NCI-H1092 (cell line): ENCODE data around the gene DIABLO.
"Not testable (repeated sequence)": the region's sequence is repeated elsewhere in the genome, so short reads cannot be mapped to it uniquely, and the experiment has no call there.

ENCODE experiments used
- DNase-seq: peaks from one replicate; lab custom pipeline; 2025; lab: John Stamatoyannopoulos, UW

Gene DIABLO

GRCh38 chr12:122208073-122208820, 17.6 kb downstream of the DIABLO start:
- no peak for DNase-seq

DNA sequence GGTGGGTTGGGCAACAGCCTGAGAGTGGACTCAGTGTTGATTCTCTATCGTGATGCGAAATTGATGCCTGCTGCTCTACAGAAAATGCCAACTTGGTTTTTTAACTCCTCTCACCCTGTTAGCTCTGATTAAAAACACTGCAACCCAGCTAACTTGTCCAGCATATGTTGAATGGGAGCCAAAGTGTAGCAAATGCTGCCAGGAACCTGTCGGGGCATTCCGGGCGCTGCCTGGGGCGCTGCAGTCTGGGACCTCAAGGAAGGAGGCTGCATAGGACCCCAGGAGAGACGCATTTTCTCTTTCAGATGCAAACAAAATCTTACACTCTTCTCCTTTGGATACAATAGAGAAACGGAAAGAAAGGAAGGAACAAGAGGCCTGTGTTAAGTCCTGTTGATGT, 18.5 kb downstream of the DIABLO start:
- no peak for DNase-seq

- DNase-seq: no peak
These were observed 18.9 kb downstream of the DIABLO start for GRCh38 chr12:122206976-122207375.

DNA sequence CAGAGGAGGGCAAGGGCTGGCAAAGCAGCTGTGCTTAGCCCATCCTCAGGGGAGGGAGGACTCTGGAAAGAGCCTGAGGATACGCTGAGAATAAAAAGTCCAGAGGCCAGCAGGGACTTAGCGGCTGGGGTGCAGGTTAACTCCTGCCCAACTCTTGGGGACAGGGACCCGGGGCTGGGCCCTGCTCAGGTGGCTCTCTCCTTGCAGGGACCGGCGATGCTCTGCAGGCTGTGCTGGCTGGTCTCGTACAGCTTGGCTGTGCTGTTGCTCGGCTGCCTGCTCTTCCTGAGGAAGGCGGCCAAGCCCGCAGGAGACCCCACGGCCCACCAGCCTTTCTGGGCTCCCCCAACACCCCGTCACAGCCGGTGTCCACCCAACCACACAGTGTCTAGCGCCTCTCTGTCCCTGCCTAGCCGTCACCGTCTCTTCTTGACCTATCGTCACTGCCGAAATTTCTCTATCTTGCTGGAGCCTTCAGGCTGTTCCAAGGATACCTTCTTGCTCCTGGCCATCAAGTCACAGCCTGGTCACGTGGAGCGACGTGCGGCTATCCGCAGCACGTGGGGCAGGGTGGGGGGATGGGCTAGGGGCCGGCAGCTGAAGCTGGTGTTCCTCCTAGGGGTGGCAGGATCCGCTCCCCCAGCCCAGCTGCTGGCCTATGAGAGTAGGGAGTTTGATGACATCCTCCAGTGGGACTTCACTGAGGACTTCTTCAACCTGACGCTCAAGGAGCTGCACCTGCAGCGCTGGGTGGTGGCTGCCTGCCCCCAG, 19.6 kb downstream of the DIABLO start:
- DNase-seq: no peak

- no peak for DNase-seq
These were observed 20.6 kb downstream of the DIABLO start for GRCh38 chr12:122205053-122205925.

GRCh38 chr12:122204167-122205052, 21.4 kb downstream of the DIABLO start:
- DNase-seq: no peak

DNA sequence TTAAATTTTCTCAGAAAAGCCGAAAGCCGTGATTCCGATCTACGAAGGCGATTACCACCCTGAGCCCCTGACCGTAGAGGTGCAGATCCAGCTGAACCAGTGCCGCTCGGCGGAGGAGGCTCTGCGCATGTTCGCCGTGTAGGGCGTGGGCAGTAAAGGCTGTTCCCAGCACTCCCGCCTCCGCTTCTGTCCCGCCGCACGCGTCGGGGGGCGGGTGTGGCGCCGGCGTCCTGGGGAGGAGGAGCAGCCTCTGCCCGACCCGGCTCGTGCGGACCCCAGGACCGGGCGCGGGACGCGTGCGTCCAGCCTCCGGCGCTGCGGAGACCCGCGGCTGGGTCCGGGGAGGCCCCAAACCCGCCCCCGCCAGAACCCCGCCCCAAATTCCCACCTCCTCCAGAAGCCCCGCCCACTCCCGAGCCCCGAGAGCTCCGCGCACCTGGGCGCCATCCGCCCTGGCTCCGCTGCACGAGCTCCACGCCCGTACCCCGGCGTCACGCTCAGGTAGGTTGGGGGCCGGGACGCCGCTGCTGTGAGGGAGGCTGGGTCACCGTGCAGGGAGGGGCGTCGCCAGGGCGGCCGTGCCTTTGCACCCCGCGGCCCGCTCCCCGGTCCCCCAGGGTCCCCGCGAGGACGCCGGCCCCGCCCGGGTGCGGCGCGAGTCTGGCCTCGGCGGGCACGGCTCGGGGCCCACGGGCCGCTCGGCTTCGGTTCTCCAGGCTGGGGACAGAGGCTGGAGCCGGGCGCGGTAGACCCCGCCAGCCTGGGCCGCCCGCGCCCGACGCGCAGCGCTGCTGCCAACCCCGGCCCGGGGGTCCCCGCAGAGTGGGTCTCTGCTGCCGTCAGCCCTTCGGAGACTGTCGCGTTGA, 22.3 kb downstream of the DIABLO start, which contains the start of gene B3GNT4:
TSS of gene B3GNT4 (plus strand) at position 409 of the 866 bp plus-strand sequence. CDS start 910 bp downstream, outside the sequence.
- peak; percentile 10 for DNase-seq

- not testable (repeated sequence) for DNase-seq
These were observed 23.0 kb downstream of the DIABLO start for GRCh38 chr12:122202811-122203210.

DNA sequence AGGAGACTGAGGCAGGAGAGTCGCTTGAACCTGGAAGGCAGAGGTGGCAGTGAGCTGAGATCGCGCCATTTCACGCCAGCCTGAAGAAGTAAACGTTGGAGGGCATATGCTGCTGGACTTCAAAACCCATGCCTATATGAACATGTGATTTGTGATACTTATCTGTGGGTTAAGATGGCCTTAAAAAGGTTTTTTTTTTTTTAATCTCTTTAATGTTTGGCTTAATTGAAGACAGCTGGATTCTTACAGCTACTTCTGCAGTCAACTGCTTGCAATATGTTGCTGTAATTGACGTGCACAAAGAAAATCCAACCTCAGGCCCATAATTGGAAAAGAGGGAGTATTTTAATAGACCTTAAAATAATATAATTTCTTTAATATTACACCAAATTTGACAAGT, 23.8 kb downstream of the DIABLO start:
- DNase-seq: no peak

- no peak for DNase-seq
These were observed 24.5 kb downstream of the DIABLO start for GRCh38 chr12:122201381-122201780.

- DNase-seq: no peak
These were observed 25.2 kb downstream of the DIABLO start for GRCh38 chr12:122200541-122201175.

- no peak for DNase-seq
These were observed 26.1 kb downstream of the DIABLO start for GRCh38 chr12:122199484-122200355.

- DNase-seq: no peak
These were observed 28.3 kb downstream of the DIABLO start for GRCh38 chr12:122197612-122197966.

DNA sequence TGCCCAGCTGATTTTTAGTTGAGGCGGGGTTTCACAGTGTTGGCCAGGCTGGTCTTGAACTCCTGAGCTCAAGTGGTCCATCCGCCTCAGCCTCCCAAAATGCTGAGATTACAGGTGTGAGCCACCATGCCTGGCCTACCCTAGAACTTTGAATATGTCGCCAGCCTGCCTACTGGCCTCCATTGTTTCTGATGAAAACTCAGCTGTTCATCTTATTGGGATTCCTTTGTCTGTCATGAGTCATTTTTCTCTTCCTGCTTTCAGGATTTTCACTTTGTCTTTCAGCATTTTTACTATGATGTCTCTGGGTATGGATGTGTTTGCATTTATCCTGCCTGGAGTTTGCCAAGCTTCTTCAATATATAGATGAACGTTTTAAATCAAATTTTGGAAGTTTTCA, 30.4 kb downstream of the DIABLO start:
- no peak for DNase-seq

- DNase-seq: no peak
These were observed 31.0 kb downstream of the DIABLO start for GRCh38 chr12:122194804-122195203.

DNA sequence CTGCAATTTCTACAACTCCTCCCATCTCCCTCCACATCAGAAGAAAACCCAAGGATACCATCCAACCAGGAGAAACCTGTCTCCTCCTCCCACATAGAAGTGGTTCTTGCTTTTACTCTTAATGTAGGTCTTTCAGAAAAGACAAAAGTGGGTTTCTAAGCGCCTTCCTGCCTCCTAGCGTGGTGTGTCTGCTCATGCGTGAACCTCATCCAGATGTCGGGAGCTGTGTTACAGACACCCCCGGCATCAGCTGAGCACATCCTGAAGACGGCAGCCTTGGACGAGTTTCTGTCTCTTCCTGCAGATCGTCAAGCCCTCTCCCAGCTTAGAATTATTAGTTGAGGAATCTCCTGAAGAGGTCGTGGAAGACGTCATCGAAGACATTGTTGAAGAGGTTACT, 33.4 kb downstream of the DIABLO start:
- no peak for DNase-seq

- DNase-seq: peak; percentile 19
These were observed 34.8 kb downstream of the DIABLO start for GRCh38 chr12:122190842-122191668.
